ENCODE measurements around the gene PNN. TPM values are rescaled to one million over a fixed set of nuclear protein-coding genes. Genes with fewer than 3 reads are reported as not detected.

PNN gene
- total and polyA plus RNA-seq, 10 of the 15 experiments (the other 5 are each of a cell fraction or from before 2014, with no cell fraction given) = 44.2 to 166 (median 91.0) TPM

GRCh38 chr14:39177168-39177545 is 2.1 kb downstream of the PNN start:
- intact Hi-C loops (cut with micrococcal nuclease; ENCODE audit: unreplicated experiment) = no loop called here
- peaks cover 36% of the 10 kb centered on the region for H3K79me2 ChIP-seq (ENCODE audit: control insufficient read depth, insufficient read depth, low read length)
- CTCF ChIA-PET = interaction anchor here (1.2 kb wide), 1 partner anchor 254 kb away, joined by 3 read pairs; no protein-coding TSS in a partner anchor
- RAD21 ChIA-PET (ENCODE audit: unreplicated experiment) = interaction anchor here (1.7 kb wide), 1 partner anchor 249 kb away, joined by 5 read pairs; no protein-coding TSS in a partner anchor
- POLR2A ChIA-PET = no interaction called here
- no TSS peak for BruUV-seq (replicated peaks)
- SMC1A ChIA-PET (ENCODE audit: uncharacterized antibody, unreplicated experiment) = no interaction called here
- peak overlapping the region; percentile 14 for H3K4me2 ChIP-seq (ENCODE audit: control insufficient read depth, insufficient read depth)
- no peak overlapping the region; the same call in 1 of the 2 replicates for H3K9ac ChIP-seq (ENCODE audit: control insufficient read depth, insufficient read depth, low read length)
- FAIRE-seq (no peak), DNase-seq (ENCODE audit: low read depth, low spot score) (no peak), ATAC-seq (no peak)
- peaks cover 13 to 42% of the 10 kb centered on the region in 2 experiments for H3K36me3 ChIP-seq (ENCODE audit: control insufficient read depth in 2 of 2, insufficient read depth in 2 of 2, low read length in 1 of 2)
- in situ Hi-C loops (cut with MboI) = no loop called here
- H3K4me1 ChIP-seq (ENCODE audit: control insufficient read depth, insufficient read depth, low read length) = peaks cover 7% of the 10 kb centered on the region
- no peaks in the 10 kb centered on the region for H3K9me3 ChIP-seq (replicated peaks; ENCODE audit: control insufficient read depth, insufficient read depth, low read length)
- no peaks in the 10 kb centered on the region for H3K27me3 ChIP-seq (replicated peaks in 1 of 2; ENCODE audit: control insufficient read depth in 2 of 2, insufficient read depth in 2 of 2, low read length in 1 of 2)
- no peaks in the 10 kb centered on the region for H4K20me1 ChIP-seq (ENCODE audit: control insufficient read depth, insufficient read depth)
- H3K4me3 ChIP-seq = peak overlapping the region; percentile 49
- TF ChIP-seq POLR2AphosphoS5 (IDR thresholded peaks at IDR 0.05; ENCODE audit: low read length) (peak; percentile 62; the same call in 1 of the 2 replicates), BMI1 (IDR thresholded peaks at IDR 0.05; ENCODE audit: borderline replicate concordance) (no peak), CUX1 (IDR thresholded peaks at IDR 0.05; ENCODE audit: insufficient replicate concordance, low read depth, low read length) (no peak), ZNF622 (IDR thresholded peaks at IDR 0.05) (no peak), PRDM15 (CRISPR knock-in tag; IDR thresholded peaks at IDR 0.05) (no peak), POLR2A (IDR thresholded peaks at IDR 0.05; ENCODE audit: low read depth, low read length) (0 out of 2 replicates have a peak, but pooled peaks have one; percentile 17)
- H2AFZ ChIP-seq (ENCODE audit: control insufficient read depth, low read depth, low read length) = no peak overlapping the region
- WGBS (ENCODE audit: insufficient coverage, insufficient replicate concordance, low lambda C conversion rate, missing lambda C conversion rate) = 93% methylated on average over 9 of the region's 9 CpGs
- H3K27ac ChIP-seq (ENCODE audit: control insufficient read depth, insufficient read depth) = no peak overlapping the region; the same call in 1 of the 2 replicates

Data from GM12878 (cell line).